Esophagus muscularis mucosa (tissue), 4 donors: Measurements from ENCODE around the gene STAC. TPM values are rescaled to one million over a fixed set of nuclear protein-coding genes. Genes with fewer than 3 reads are reported as not detected.
A peak's percentile ranks its signal among the peaks of the same experiment; 100 is the strongest.

Experiments
- DNase-seq: peaks from one replicate; pipeline ENCODE4 v3.0.0-alpha.2; 2017; ENCODE audit errors: extremely low spot score
- H3K27ac ChIP-seq, 4 donors: fragments of 200-600 bp; sonication (generic); replicated peaks in 1 of 4; 1 replicate in 3 of 4; 2 replicates in 1 of 4; pipeline ENCODE4 v1.5.1; 2016 to 2019; ENCODE audit warnings: mild to moderate bottlenecking in 1 of 4
- H3K27me3 ChIP-seq, 4 donors: fragments of 200-600 bp; sonication (generic); one replicate each; pipeline versions ENCODE4 v1.5.1 to v1.6.0; 2016 to 2019
- H3K36me3 ChIP-seq, 4 donors: fragments of 200-600 bp; sonication (generic); one replicate each; pipeline ENCODE4 v1.5.1; 2016 to 2019
- H3K4me1 ChIP-seq, 4 donors: fragments of 200-600 bp; sonication (generic); one replicate each; pipeline ENCODE4 v1.5.1; 2016 to 2019
- H3K4me3 ChIP-seq, 4 donors: fragments of 200-600 bp; sonication (generic); 1 replicate in 2 of 4; 2 replicates in 2 of 4; pipeline ENCODE4 v1.5.1; 2016 to 2019; ENCODE audit warnings: mild to moderate bottlenecking in 4 of 4, moderate library complexity in 1 of 4
- H3K9me3 ChIP-seq, 4 donors: fragments of 200-600 bp; sonication (generic); 1 replicate in 3 of 4; 2 replicates in 1 of 4; pipeline ENCODE4 v1.5.1; 2016 to 2019
- EP300 ChIP-seq: sonication (generic); formaldehyde crosslinking; IDR thresholded peaks from one replicate; pipeline ENCODE4 v1.6.1; 2017; ENCODE audit warnings: antibody characterized with exemption
- POLR2A ChIP-seq: fragments of 450-650 bp; IDR thresholded peaks from one replicate; pipeline ENCODE4 v1.6.1; 2017; ENCODE audit warnings: antibody characterized with exemption, moderate library complexity, mild to moderate bottlenecking, low read depth
- POLR2AphosphoS5 ChIP-seq, 2 donors: sonication (generic); formaldehyde crosslinking; IDR thresholded peaks; one replicate each; pipeline ENCODE4 v1.6.1; 2017; ENCODE audit warnings: antibody characterized with exemption in 2 of 2
- WGBS: methylation state at CpG from one replicate; pipeline ENCODE4 v1.1.5; 2018; 5-methylcytosine and 5-hydroxymethylcytosine counted together
- intact Hi-C: fragments of 100-400 bp; cut with DNase I; formaldehyde crosslinking; loops from one replicate; pipeline ENCODE4 v1.15.1; 2023
- total RNA-seq, 4 donors: library from RNA; depleted of rRNA; stranded (reverse); fragments of >200 nt; gene quantifications; one replicate each; pipeline versions ENCODE4 v1.1.0 to v1.2.1, GENCODE V29; 2016
- TF ChIP-seq, protein P1 (sequence below), 3 experiments: fragments of 200-600 bp in 2 of 3; fragments of 450-650 bp in 1 of 3; sonication (generic) in 2 of 3; IDR thresholded peaks; one replicate each; pipeline ENCODE4 v1.5.1; 2017 to 2019; ENCODE audit warnings: antibody characterized with exemption in 3 of 3, mild to moderate bottlenecking in 2 of 3, moderate library complexity in 1 of 3

STAC gene
- total RNA-seq, 4 donors from 2014 or later: 7.1 to 11.9 (median 8.0) TPM

DNA sequence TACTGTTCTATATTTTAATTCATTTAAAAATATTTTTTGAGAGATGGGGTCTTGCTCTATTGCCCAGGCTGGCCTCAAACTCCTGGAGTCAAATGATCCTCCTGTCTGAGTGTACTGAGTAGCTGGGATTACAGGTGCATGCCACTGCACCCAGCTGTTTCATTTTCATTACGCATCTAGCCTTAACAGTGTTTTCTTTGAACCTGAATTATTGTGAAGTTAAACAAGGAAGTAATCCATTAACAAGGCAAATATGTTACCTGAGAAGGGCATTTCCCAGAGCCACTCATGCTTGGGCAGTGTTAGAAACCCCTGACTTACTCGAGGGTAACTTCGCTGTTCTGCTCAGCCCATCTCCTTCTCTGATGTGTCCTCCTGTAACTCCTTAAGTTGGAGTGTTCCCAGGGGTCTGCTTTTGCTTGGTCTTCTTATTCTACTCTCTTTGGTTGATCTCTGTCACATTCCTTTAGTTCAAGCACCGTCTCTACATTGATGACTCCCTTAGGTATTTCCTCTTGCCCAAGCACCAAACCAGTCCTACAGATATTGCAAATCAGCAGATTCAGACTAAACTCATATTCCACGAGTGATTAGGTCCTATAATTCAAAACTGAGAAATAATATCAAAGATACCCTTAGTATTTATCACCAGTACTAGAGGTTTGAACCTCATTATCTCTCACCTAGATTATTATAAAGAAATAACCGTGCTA, 107.9 kb downstream of the STAC start:
- Histone ChIP-seq H3K27me3 (no peaks in the 10 kb centered on the region), H3K36me3 (no peaks in the 10 kb centered on the region), H3K9me3 (no peaks in the 10 kb centered on the region), H3K27ac (no peak overlapping the region), H3K4me1 (peaks cover 0 to 9% (median 4%) of the 10 kb centered on the region in 4 donors), H3K4me3 (no peak overlapping the region)
- 93% methylated on average over 6 of the region's 6 CpGs for WGBS
- intact Hi-C loops: no loop called here
- TF ChIP-seq POLR2A: no peak
- TF ChIP-seq, protein P1, sequence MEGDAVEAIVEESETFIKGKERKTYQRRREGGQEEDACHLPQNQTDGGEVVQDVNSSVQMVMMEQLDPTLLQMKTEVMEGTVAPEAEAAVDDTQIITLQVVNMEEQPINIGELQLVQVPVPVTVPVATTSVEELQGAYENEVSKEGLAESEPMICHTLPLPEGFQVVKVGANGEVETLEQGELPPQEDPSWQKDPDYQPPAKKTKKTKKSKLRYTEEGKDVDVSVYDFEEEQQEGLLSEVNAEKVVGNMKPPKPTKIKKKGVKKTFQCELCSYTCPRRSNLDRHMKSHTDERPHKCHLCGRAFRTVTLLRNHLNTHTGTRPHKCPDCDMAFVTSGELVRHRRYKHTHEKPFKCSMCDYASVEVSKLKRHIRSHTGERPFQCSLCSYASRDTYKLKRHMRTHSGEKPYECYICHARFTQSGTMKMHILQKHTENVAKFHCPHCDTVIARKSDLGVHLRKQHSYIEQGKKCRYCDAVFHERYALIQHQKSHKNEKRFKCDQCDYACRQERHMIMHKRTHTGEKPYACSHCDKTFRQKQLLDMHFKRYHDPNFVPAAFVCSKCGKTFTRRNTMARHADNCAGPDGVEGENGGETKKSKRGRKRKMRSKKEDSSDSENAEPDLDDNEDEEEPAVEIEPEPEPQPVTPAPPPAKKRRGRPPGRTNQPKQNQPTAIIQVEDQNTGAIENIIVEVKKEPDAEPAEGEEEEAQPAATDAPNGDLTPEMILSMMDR (IDR thresholded peaks at IDR 0.05): no peak
- no peak for TF ChIP-seq POLR2AphosphoS5 (IDR thresholded peaks at IDR 0.05)
- TF ChIP-seq EP300: no peak
- DNase-seq: no peak

DNA sequence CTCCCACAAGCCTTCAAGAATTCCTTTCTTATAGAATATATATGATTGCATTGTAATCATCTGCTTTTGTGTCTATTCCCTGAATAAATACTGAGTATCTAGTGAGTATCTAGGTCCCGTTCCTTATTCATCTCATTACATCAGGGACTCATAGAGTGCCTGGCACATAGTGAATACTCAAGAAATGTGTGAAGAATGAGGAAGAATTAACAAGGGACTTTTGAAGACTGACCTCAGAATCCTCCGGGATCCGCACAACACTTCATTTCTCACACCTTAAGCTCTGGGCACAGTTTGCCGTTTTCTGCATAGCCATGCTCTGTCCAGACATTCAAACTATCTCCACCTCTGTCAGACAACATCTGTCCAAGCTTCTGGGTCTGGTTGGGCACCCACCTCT, 108.8 kb downstream of the STAC start:
- intact Hi-C loops: no loop called here
- Histone ChIP-seq H3K36me3 (no peaks in the 10 kb centered on the region), H3K4me1 (peaks cover 0 to 9% (median 4%) of the 10 kb centered on the region in 4 donors), H3K27me3 (no peaks in the 10 kb centered on the region), H3K27ac (no peak overlapping the region), H3K4me3 (no peak overlapping the region), H3K9me3 (no peaks in the 10 kb centered on the region)
- DNase-seq: no peak
- 83% methylated on average over 4 of the region's 4 CpGs for WGBS
- TF ChIP-seq EP300: no peak

DNA sequence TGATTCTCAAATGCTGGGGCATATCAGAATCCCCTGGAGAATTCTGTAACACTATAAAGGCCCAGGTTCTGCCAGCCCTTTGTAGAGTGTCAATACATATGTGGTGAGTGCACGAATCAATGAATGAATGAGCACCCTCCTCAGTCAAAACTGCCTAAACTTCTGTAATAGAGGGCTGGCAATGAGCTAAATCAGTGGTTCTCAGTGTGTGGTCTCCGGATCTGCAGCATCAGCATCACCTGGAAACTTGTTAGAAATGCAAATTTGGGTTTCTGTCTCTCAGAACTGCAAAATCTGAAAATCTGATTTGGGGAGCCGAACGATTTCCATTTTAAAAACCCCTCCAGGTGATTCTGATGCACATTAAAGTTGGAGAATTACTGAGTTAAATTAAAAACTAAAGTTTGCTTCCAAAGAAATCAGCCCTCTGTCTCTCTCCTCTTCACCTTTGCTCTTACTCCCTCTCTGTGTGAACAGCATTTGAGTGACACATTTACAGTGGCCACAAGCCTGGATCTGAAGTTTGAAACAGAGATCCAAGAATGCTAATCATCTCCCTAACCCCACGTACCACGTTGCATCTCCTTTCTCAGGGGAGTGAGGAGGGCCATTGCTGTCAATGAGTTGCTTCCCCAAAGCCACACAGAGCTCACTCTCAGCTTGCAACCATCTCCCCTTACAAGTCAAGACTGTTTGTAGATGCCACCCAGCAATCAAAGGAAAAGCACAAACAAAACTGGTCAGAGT, 109.5 kb downstream of the STAC start:
- no peak overlapping the region for H3K4me3 ChIP-seq
- intact Hi-C loops: no loop called here
- H3K27me3 ChIP-seq: no peaks in the 10 kb centered on the region
- no peaks in the 10 kb centered on the region for H3K9me3 ChIP-seq
- H3K36me3 ChIP-seq: no peaks in the 10 kb centered on the region
- no peak for DNase-seq
- no peak overlapping the region for H3K27ac ChIP-seq
- TF ChIP-seq POLR2AphosphoS5 (IDR thresholded peaks at IDR 0.05) (no peak), POLR2A (no peak), EP300 (no peak)
- TF ChIP-seq, protein P1 (IDR thresholded peaks at IDR 0.05): no peak
- peaks cover 0 to 16% (median 8%) of the 10 kb centered on the region in 4 donors for H3K4me1 ChIP-seq
- 79% methylated on average over 6 of the region's 6 CpGs for WGBS

DNA sequence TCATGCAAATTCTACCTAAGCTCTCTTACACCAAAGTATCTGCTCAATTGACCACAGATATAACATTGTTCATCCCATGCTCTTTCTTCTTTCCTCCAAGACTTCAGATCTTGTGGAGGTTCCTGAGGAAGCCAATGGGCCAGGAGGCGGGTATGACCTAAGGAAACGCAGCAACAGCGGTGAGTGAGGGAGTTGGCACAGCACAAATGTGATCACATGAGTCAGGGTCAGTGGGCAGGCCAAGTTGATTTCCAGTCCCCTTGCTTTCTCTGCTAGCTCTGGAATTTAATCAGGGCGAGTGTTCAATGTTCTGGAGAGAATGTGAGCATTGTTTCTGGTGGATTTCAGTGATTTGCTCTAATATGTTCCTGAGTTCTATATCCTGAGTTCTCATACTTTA, 112.7 kb downstream of the STAC start:
- Histone ChIP-seq H3K27me3 (no peaks in the 10 kb centered on the region), H3K4me1 (peaks cover 0 to 36% (median 13%) of the 10 kb centered on the region in 4 donors), H3K36me3 (no peaks in the 10 kb centered on the region), H3K9me3 (no peaks in the 10 kb centered on the region), H3K4me3 (no peak overlapping the region), H3K27ac (no peak overlapping the region)
- 97% methylated on average over 4 of the region's 4 CpGs for WGBS
- intact Hi-C loops: no loop called here
- no peak for DNase-seq
- TF ChIP-seq EP300 (no peak), POLR2AphosphoS5 (IDR thresholded peaks at IDR 0.05) (no peak), POLR2A (no peak)
- TF ChIP-seq, protein P1 (IDR thresholded peaks at IDR 0.05): no peak

DNA sequence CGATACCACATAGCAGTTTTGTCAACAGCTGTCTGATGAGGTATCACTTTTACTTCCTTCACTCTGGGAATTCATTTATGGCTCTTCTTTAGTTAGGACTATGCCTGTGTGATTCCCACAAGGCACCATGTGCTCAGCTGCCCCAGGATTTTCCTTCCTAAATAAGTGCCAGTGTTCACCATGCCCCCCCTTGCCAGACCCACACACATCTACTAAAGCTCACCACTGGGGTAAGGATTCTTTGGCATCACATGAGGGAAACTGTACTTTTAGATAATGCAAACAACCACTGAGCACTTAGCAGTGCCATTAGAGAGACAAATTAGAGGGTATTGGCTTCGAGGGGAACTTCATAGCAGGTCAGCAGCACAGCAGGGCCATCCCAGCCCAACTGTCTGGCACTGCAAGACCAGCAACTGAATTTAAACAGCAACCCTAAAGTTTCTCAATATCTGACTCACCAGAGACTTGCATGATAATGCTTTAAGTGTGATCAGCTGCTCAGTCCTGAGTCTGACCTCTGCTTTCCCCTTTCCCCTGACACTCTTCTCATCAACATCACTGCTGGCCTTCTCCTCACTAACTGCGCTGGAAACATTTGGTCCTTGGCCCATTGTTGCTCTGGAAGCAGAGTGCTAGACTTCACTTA, 114.3 kb downstream of the STAC start:
- H3K4me3 ChIP-seq: no peak overlapping the region
- 60% methylated on average over 3 of the region's 3 CpGs for whole genome bisulfite sequencing
- DNase-seq: no peak
- no peaks in the 10 kb centered on the region for H3K9me3 ChIP-seq
- H3K36me3 ChIP-seq: no peaks in the 10 kb centered on the region
- intact Hi-C loops: no loop called here
- H3K27me3 ChIP-seq: no peaks in the 10 kb centered on the region
- peak overlapping the region in 2 of 4 donors; percentile 20 for H3K27ac ChIP-seq
- no peak for TF ChIP-seq POLR2A
- TF ChIP-seq, protein P1 (IDR thresholded peaks at IDR 0.05): no peak
- TF ChIP-seq POLR2AphosphoS5 (IDR thresholded peaks at IDR 0.05): peak; percentile 34 to 44
- H3K4me1 ChIP-seq: peaks cover 0 to 36% (median 13%) of the 10 kb centered on the region in 4 donors
